RWPE2 (cell line): ENCODE measurements around the gene PNKD.

Source experiments
- ATAC-seq: fragments of 200-7000 bp; cut with Tn5 transposase; 3 replicates; pipeline ENCODE4 v1.9.1; 2021; ENCODE audit warnings: low read depth
- DNase-seq: peaks from one replicate; pipeline ENCODE4 v3.0.0-alpha.2; 2020; ENCODE audit warnings: low spot score
- H3K27ac ChIP-seq: fragments of 450-650 bp; 2 replicates; pipeline ENCODE4 v1.5.1; 2017; ENCODE audit warnings: mild to moderate bottlenecking; ENCODE audit not compliant: poor library complexity, severe bottlenecking
- H3K27me3 ChIP-seq: fragments of 250-450 bp; sonication (Bioruptor Pico); 2 replicates; pipeline ENCODE4 v1.5.1; 2021; ENCODE audit warnings: mild to moderate bottlenecking, moderate library complexity; ENCODE audit not compliant: insufficient read depth, poor library complexity, severe bottlenecking
- H3K36me3 ChIP-seq: fragments of 250-450 bp; sonication (Bioruptor Pico); 2 replicates; pipeline ENCODE4 v1.5.1; 2020; ENCODE audit warnings: low read depth, mild to moderate bottlenecking, moderate library complexity
- H3K4me1 ChIP-seq: fragments of 250-450 bp; sonication (Bioruptor Pico); 2 replicates; pipeline ENCODE4 v1.5.1; 2021; ENCODE audit warnings: mild to moderate bottlenecking, moderate library complexity; ENCODE audit not compliant: insufficient read depth, poor library complexity, severe bottlenecking
- H3K4me3 ChIP-seq: fragments of 250-450 bp; sonication (Bioruptor Pico); 2 replicates; pipeline ENCODE4 v1.5.1; 2021; ENCODE audit warnings: mild to moderate bottlenecking, moderate library complexity; ENCODE audit not compliant: severe bottlenecking
- H3K9me3 ChIP-seq: fragments of 250-450 bp; sonication (Bioruptor Pico); 2 replicates; pipeline ENCODE4 v1.5.1; 2021; ENCODE audit warnings: mild to moderate bottlenecking, moderate library complexity; ENCODE audit not compliant: severe bottlenecking
- CTCF ChIP-seq: fragments of 450-650 bp; IDR thresholded peaks from one replicate; pipeline ENCODE4 v1.5.1; 2017; ENCODE audit warnings: mild to moderate bottlenecking, moderate library complexity; ENCODE audit not compliant: poor library complexity, severe bottlenecking

PNKD gene

GRCh38 chr2:218344090-218344754 lies 73.9 kb downstream of the PNKD start:
- Histone ChIP-seq H3K9me3 (no peaks in the 10 kb centered on the region), H3K36me3 (no peaks in the 10 kb centered on the region), H3K4me3 (no peak overlapping the region), H3K27ac (no peak overlapping the region), H3K4me1 (no peaks in the 10 kb centered on the region), H3K27me3 (no peaks in the 10 kb centered on the region)
- TF ChIP-seq CTCF = no peak
- ATAC-seq (no peak), DNase-seq (no peak)

DNA sequence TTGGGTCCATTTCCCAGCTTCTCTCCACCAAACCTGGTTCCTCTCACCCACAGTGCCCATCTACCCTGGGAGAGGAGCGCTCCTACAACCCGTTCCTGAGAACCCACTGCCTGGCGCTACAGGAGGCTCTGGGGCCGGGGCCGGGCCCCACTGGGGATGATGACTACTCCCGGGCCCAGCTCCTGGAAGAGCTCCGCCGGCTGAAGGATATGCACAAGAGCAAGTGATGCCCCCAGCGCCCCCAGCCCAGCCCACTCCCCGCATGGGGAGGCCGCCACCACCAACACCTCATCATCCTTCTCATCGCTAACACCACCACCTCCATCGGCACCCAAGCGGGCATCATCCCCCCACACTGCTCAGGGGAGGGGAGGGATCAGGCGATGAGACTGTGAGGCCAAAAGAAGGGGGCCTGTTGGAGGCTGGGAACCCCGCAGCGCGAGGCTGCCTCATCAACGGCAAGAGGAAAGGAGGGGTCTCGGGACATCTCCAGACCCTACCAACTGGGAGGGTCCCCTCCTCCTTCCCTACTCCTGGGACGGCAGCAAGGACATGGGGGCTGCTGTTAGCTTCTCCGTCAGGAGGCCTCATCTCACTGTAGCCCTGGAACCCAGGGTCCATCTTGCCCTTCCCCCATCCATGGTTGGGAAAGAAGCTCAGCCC lies 74.6 kb downstream of the PNKD start:
- DNase-seq (no peak), ATAC-seq (no peak)
- TF ChIP-seq CTCF = no peak
- Histone ChIP-seq H3K36me3 (no peaks in the 10 kb centered on the region), H3K9me3 (no peaks in the 10 kb centered on the region), H3K4me1 (no peaks in the 10 kb centered on the region), H3K4me3 (no peak overlapping the region), H3K27ac (no peak overlapping the region), H3K27me3 (no peaks in the 10 kb centered on the region)

GRCh38 chr2:218345491-218346236 lies 75.3 kb downstream of the PNKD start:
- H3K4me3 ChIP-seq = no peak overlapping the region
- ATAC-seq (no peak), DNase-seq (no peak)
- H3K36me3 ChIP-seq = no peaks in the 10 kb centered on the region
- no peaks in the 10 kb centered on the region for H3K27me3 ChIP-seq
- peaks cover under 1% of the 10 kb centered on the region for H3K9me3 ChIP-seq
- H3K4me1 ChIP-seq = no peaks in the 10 kb centered on the region
- no peak overlapping the region for H3K27ac ChIP-seq
- no peak for TF ChIP-seq CTCF

GRCh38 chr2:218347172-218347571 lies 76.9 kb downstream of the PNKD start:
- H3K9me3 ChIP-seq = peaks cover 3% of the 10 kb centered on the region
- H3K4me1 ChIP-seq = no peaks in the 10 kb centered on the region
- ATAC-seq = no peak
- no peaks in the 10 kb centered on the region for H3K27me3 ChIP-seq
- no peak for DNase-seq
- H3K4me3 ChIP-seq = no peak overlapping the region
- no peaks in the 10 kb centered on the region for H3K36me3 ChIP-seq
- H3K27ac ChIP-seq = no peak overlapping the region
- TF ChIP-seq CTCF = no peak
